ENCODE results near the gene AHSG.

- TF ChIP-seq CTCF (IDR thresholded peaks at IDR 0.05) (no peak), ZFX (IDR thresholded peaks at IDR 0.05; ENCODE audit: borderline replicate concordance) (no peak)
Measured at GRCh38 chr3:186642014-186642413, 29.2 kb downstream of the AHSG start.

All from 22Rv1 (cell line).